ENCODE results near the gene MAP3K6.

DNA sequence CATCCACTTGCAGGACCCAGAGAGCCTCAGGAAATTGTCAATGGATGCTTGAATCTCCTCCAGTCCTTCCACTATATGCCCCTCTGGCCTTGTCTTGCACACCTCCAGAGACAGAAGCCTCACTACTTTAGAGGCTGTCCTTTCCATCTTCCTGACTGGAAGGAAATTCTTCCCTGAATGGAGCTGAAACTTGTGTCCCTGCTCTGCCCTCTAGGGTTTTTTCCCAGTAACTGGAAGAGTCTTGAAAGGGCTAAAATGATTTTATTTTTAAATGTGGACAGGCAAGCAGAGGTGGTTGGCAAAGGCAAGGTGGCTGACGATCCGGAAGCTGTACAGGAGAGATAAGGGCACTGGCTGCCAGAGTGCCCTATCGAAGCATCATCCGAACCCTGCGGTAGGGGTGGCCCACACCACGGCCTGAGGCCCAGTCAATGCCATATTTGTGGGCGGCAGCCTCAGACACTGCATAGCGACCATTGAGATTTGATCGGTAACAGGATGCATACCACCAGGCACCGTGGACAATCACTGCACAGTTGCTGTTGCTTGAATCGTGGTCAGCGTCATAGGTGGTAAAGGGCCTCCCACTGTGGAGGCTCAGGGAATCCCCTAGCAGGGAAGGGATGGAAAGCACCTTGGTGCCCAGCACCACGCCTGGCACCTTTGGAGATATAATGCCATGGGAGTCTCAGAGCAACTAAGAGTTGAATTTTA lies 2.3 kb upstream of the MAP3K6 start:
- TF ChIP-seq, protein P1, sequence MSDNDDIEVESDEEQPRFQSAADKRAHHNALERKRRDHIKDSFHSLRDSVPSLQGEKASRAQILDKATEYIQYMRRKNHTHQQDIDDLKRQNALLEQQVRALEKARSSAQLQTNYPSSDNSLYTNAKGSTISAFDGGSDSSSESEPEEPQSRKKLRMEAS (IDR thresholded peaks at IDR 0.05; ENCODE audit: insufficient read depth, insufficient read length), result no peak
- TF ChIP-seq, protein P2, sequence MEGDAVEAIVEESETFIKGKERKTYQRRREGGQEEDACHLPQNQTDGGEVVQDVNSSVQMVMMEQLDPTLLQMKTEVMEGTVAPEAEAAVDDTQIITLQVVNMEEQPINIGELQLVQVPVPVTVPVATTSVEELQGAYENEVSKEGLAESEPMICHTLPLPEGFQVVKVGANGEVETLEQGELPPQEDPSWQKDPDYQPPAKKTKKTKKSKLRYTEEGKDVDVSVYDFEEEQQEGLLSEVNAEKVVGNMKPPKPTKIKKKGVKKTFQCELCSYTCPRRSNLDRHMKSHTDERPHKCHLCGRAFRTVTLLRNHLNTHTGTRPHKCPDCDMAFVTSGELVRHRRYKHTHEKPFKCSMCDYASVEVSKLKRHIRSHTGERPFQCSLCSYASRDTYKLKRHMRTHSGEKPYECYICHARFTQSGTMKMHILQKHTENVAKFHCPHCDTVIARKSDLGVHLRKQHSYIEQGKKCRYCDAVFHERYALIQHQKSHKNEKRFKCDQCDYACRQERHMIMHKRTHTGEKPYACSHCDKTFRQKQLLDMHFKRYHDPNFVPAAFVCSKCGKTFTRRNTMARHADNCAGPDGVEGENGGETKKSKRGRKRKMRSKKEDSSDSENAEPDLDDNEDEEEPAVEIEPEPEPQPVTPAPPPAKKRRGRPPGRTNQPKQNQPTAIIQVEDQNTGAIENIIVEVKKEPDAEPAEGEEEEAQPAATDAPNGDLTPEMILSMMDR (IDR thresholded peaks at IDR 0.05; ENCODE audit: extremely low read depth in 1 of 2, insufficient read depth in 1 of 2, low read depth in 1 of 2, low read length in 2 of 2), result no peak

All from endothelial cell of umbilical vein (primary cell).